H1 (cell line): ENCODE data around the gene FGFBP3. TPM values are rescaled to one million over a fixed set of nuclear protein-coding genes. Genes with fewer than 3 reads are reported as not detected.
A peak's percentile ranks its signal among the peaks of the same experiment; 100 is the strongest.

ENCODE experiments used
- ASH2L ChIP-seq: fragments of 200-600, 300-600 bp; sonication (generic); IDR thresholded peaks from one replicate; pipeline ENCODE4 v1.7.1; 2017; ENCODE audit warnings: low read length
- CHD2 ChIP-seq: IDR thresholded peaks from 2 replicates; pipeline ENCODE4 v1.6.1; 2012; ENCODE audit warnings: low read length, improper control_type of control experiment
- GABPA ChIP-seq: IDR thresholded peaks from 2 replicates; pipeline ENCODE4 v1.6.1; 2011; ENCODE audit warnings: mild to moderate bottlenecking, low read length, moderate library complexity, borderline replicate concordance; ENCODE audit not compliant: insufficient read depth
- GTF2F1 ChIP-seq: IDR thresholded peaks from 2 replicates; pipeline ENCODE4 v1.6.1; 2012; ENCODE audit warnings: low read depth, low read length, improper control_type of control experiment, borderline replicate concordance
- POLR2AphosphoS5 ChIP-seq: IDR thresholded peaks from 2 replicates; pipeline ENCODE4 v1.6.1; 2011; ENCODE audit warnings: low read depth, low read length
- RBBP5 ChIP-seq: IDR thresholded peaks from 2 replicates; pipeline ENCODE4 v1.7.1; 2012; ENCODE audit warnings: low read depth, mild to moderate bottlenecking, inconsistent platforms, low read length, moderate library complexity, borderline replicate concordance
- RFX5 ChIP-seq: IDR thresholded peaks from 2 replicates; pipeline ENCODE4 v1.6.1; 2011; ENCODE audit warnings: low read depth, low read length, improper control_type of control experiment, borderline replicate concordance
- polyA plus RNA-seq, 7 experiments: library from polyadenylated mRNA; depleted of rRNA in 3 of 7; stranded (reverse) in 5 of 7; unstranded in 2 of 7; fragments of >200 nt in 5 of 7; fragments of 200-250 nt in 2 of 7; gene quantifications; 1 replicate in 5 of 7; 2 replicates in 1 of 7; 4 replicates in 1 of 7; pipeline versions ENCODE4 v1.2.1 to v1.2.3, GENCODE V29; 2011 to 2013; ENCODE audit warnings: missing spikeins in 2 of 7, mixed read lengths in 2 of 7
- total RNA-seq: library from RNA; stranded (reverse); fragmentation: NEBNext Ultra II Directional; extraction: Animal tissue kit (Norgen Biotek cat#: 25700); gene quantifications from 2 replicates; pipeline ENCODE4 v1.2.1, GENCODE V29; 2021
- TF ChIP-seq, protein P1 (sequence below): IDR thresholded peaks from 2 replicates; pipeline ENCODE4 v1.6.1; 2011; ENCODE audit warnings: low read length, improper control_type of control experiment
- TF ChIP-seq, protein P2 (sequence below): fragments of 300-600 bp; sonication (generic); IDR thresholded peaks from 2 replicates; pipeline ENCODE4 v1.7.1; 2012; ENCODE audit warnings: low read length, moderate library complexity, mild to moderate bottlenecking, inconsistent platforms; ENCODE audit not compliant: insufficient replicate concordance

FGFBP3 gene
- total and polyA plus RNA-seq, 2 of the 8 experiments (the other 6 are each of a cell fraction or from before 2014, with no cell fraction given), result 54.6 to 115 TPM

GRCh38 chr10:91923371-91924211 lies 14.3 kb upstream of the FGFBP3 start, which contains the start of gene BTAF1 (continued):
- TF ChIP-seq, protein P1, sequence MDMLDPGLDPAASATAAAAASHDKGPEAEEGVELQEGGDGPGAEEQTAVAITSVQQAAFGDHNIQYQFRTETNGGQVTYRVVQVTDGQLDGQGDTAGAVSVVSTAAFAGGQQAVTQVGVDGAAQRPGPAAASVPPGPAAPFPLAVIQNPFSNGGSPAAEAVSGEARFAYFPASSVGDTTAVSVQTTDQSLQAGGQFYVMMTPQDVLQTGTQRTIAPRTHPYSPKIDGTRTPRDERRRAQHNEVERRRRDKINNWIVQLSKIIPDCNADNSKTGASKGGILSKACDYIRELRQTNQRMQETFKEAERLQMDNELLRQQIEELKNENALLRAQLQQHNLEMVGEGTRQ, result no peak
- TF ChIP-seq CHD2, result no peak
- TF ChIP-seq RFX5, result no peak
- peak; percentile 98 for TF ChIP-seq ASH2L
- no peak for TF ChIP-seq GTF2F1
- TF ChIP-seq RBBP5, result peak; percentile 98
- TF ChIP-seq, protein P2, sequence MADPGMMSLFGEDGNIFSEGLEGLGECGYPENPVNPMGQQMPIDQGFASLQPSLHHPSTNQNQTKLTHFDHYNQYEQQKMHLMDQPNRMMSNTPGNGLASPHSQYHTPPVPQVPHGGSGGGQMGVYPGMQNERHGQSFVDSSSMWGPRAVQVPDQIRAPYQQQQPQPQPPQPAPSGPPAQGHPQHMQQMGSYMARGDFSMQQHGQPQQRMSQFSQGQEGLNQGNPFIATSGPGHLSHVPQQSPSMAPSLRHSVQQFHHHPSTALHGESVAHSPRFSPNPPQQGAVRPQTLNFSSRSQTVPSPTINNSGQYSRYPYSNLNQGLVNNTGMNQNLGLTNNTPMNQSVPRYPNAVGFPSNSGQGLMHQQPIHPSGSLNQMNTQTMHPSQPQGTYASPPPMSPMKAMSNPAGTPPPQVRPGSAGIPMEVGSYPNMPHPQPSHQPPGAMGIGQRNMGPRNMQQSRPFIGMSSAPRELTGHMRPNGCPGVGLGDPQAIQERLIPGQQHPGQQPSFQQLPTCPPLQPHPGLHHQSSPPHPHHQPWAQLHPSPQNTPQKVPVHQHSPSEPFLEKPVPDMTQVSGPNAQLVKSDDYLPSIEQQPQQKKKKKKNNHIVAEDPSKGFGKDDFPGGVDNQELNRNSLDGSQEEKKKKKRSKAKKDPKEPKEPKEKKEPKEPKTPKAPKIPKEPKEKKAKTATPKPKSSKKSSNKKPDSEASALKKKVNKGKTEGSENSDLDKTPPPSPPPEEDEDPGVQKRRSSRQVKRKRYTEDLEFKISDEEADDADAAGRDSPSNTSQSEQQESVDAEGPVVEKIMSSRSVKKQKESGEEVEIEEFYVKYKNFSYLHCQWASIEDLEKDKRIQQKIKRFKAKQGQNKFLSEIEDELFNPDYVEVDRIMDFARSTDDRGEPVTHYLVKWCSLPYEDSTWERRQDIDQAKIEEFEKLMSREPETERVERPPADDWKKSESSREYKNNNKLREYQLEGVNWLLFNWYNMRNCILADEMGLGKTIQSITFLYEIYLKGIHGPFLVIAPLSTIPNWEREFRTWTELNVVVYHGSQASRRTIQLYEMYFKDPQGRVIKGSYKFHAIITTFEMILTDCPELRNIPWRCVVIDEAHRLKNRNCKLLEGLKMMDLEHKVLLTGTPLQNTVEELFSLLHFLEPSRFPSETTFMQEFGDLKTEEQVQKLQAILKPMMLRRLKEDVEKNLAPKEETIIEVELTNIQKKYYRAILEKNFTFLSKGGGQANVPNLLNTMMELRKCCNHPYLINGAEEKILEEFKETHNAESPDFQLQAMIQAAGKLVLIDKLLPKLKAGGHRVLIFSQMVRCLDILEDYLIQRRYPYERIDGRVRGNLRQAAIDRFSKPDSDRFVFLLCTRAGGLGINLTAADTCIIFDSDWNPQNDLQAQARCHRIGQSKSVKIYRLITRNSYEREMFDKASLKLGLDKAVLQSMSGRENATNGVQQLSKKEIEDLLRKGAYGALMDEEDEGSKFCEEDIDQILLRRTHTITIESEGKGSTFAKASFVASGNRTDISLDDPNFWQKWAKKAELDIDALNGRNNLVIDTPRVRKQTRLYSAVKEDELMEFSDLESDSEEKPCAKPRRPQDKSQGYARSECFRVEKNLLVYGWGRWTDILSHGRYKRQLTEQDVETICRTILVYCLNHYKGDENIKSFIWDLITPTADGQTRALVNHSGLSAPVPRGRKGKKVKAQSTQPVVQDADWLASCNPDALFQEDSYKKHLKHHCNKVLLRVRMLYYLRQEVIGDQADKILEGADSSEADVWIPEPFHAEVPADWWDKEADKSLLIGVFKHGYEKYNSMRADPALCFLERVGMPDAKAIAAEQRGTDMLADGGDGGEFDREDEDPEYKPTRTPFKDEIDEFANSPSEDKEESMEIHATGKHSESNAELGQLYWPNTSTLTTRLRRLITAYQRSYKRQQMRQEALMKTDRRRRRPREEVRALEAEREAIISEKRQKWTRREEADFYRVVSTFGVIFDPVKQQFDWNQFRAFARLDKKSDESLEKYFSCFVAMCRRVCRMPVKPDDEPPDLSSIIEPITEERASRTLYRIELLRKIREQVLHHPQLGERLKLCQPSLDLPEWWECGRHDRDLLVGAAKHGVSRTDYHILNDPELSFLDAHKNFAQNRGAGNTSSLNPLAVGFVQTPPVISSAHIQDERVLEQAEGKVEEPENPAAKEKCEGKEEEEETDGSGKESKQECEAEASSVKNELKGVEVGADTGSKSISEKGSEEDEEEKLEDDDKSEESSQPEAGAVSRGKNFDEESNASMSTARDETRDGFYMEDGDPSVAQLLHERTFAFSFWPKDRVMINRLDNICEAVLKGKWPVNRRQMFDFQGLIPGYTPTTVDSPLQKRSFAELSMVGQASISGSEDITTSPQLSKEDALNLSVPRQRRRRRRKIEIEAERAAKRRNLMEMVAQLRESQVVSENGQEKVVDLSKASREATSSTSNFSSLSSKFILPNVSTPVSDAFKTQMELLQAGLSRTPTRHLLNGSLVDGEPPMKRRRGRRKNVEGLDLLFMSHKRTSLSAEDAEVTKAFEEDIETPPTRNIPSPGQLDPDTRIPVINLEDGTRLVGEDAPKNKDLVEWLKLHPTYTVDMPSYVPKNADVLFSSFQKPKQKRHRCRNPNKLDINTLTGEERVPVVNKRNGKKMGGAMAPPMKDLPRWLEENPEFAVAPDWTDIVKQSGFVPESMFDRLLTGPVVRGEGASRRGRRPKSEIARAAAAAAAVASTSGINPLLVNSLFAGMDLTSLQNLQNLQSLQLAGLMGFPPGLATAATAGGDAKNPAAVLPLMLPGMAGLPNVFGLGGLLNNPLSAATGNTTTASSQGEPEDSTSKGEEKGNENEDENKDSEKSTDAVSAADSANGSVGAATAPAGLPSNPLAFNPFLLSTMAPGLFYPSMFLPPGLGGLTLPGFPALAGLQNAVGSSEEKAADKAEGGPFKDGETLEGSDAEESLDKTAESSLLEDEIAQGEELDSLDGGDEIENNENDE, result no peak
- TF ChIP-seq GABPA, result peak; percentile 76; the same call in 1 of the 2 replicates
- TF ChIP-seq POLR2AphosphoS5, result peak; percentile 86
